OCI-LY7 (cell line): ENCODE measurements around the gene ANKMY1. TPM values are rescaled to one million over a fixed set of nuclear protein-coding genes. Genes with fewer than 3 reads are reported as not detected.

Experiments
- BruUV-seq: library from RNA; stranded (reverse); fragments of 400-500 nt; replicated peaks from 2 replicates; lab custom pipeline; 2021; lab: Mats Ljungman, UMichigan
- CTCF ChIA-PET: fragments of 300-600 bp; sonication (Branson Sonifier 250); formaldehyde crosslinking; loops from one replicate; lab custom pipeline; 2022; ENCODE audit warnings: antibody characterized with exemption; ENCODE audit not compliant: unreplicated experiment; lab: Charles Lee
- POLR2A ChIA-PET: fragments of 300-600 bp; sonication (Branson Sonifier 250); formaldehyde crosslinking; loops from one replicate; lab custom pipeline; 2022; ENCODE audit warnings: antibody characterized with exemption; lab: Charles Lee
- DNase-seq: peaks from one replicate; pipeline ENCODE4 v3.0.0-alpha.2; 2015; ENCODE audit warnings: low spot score
- H2AFZ ChIP-seq: fragments of 200-600 bp; sonication (generic), shearing (Covaris generic); 2 replicates; pipeline ENCODE4 v1.6.1; 2014; ENCODE audit warnings: mild to moderate bottlenecking, antibody characterized with exemption, low read length, moderate library complexity
- H3K27ac ChIP-seq: fragments of 200-600 bp; sonication (generic); 2 replicates; pipeline ENCODE4 v1.5.1; 2014; ENCODE audit warnings: mixed run types, low read depth, mild to moderate bottlenecking, moderate library complexity, low read length, inconsistent platforms; ENCODE audit not compliant: poor library complexity, severe bottlenecking
- H3K36me3 ChIP-seq: fragments of 200-600 bp; sonication (generic); 2 replicates; pipeline ENCODE4 v1.6.1; 2014; ENCODE audit warnings: mild to moderate bottlenecking, antibody characterized with exemption, low read length, moderate library complexity, mixed read lengths; ENCODE audit not compliant: insufficient read depth
- H3K4me1 ChIP-seq: fragments of 200-600 bp; sonication (generic); 2 replicates; pipeline ENCODE4 v1.5.1; 2014; ENCODE audit warnings: mild to moderate bottlenecking, low read length; ENCODE audit not compliant: insufficient read depth, poor library complexity, severe bottlenecking
- H3K4me2 ChIP-seq: fragments of 200-600 bp; sonication (generic); 2 replicates; pipeline ENCODE4 v1.6.1; 2014; ENCODE audit warnings: mild to moderate bottlenecking, low read length
- H3K4me3 ChIP-seq: fragments of 200-600 bp; sonication (generic); 2 replicates; pipeline ENCODE4 v1.5.1; 2014; ENCODE audit warnings: mild to moderate bottlenecking, low read depth, low read length; ENCODE audit not compliant: poor library complexity, severe bottlenecking
- H3K79me2 ChIP-seq: fragments of 200-600 bp; sonication (generic); 2 replicates; pipeline ENCODE4 v1.6.1; 2016; ENCODE audit warnings: low read depth, mild to moderate bottlenecking, low read length, moderate library complexity, mixed read lengths; ENCODE audit not compliant: insufficient read depth
- H3K9me2 ChIP-seq: fragments of 200-600 bp; sonication (generic); 2 replicates; pipeline ENCODE4 v1.6.1; 2016; ENCODE audit warnings: mild to moderate bottlenecking, low read length, mixed read lengths; ENCODE audit not compliant: insufficient read depth
- H3K9me3 ChIP-seq: fragments of 200-600 bp; sonication (generic); 2 replicates; pipeline ENCODE4 v1.6.1; 2014; ENCODE audit warnings: mild to moderate bottlenecking, mixed run types, low read length, mixed read lengths
- H4K20me1 ChIP-seq: fragments of 200-600 bp; sonication (generic); 2 replicates; pipeline ENCODE4 v1.6.1; 2014; ENCODE audit warnings: mild to moderate bottlenecking, antibody characterized with exemption, low read length, moderate library complexity, mixed read lengths; ENCODE audit not compliant: insufficient read depth
- CTCF ChIP-seq: fragments of 200-600 bp; sonication (generic); conservative IDR thresholded peaks from 2 replicates; pipeline ENCODE4 v1.5.1; 2014; ENCODE audit warnings: mild to moderate bottlenecking, antibody characterized with exemption, low read length, moderate library complexity, mixed read lengths
- EZH2phosphoT487 ChIP-seq: fragments of 200-600 bp; sonication (generic); IDR thresholded peaks from 2 replicates; pipeline ENCODE4 v1.6.1; 2018; ENCODE audit warnings: low read depth, borderline replicate concordance, mild to moderate bottlenecking, mixed run types, antibody characterized with exemption, low read length, moderate library complexity, mixed read lengths
- intact Hi-C: fragments of 100-400 bp; cut with micrococcal nuclease; formaldehyde crosslinking; loops from one replicate; pipeline ENCODE4 v1.10.0; 2022; ENCODE audit not compliant: unreplicated experiment
- total RNA-seq, 2 experiments: library from RNA; depleted of rRNA in 1 of 2; stranded (reverse); fragments of >200 nt in 1 of 2; shearing (Covaris generic) in 1 of 2; gene quantifications; 2 replicates each; pipeline ENCODE4 v1.2.3, GENCODE V29; 2014 to 2022

Gene ANKMY1
- total RNA-seq, 2 experiments from 2014 or later: 30.6 to 65.9 TPM

- H3K4me1 ChIP-seq: no peaks in the 10 kb centered on the region
- intact Hi-C loops: no loop called here
- no peak overlapping the region for H3K4me3 ChIP-seq
- H3K4me2 ChIP-seq: no peak overlapping the region
- peaks cover 32% of the 10 kb centered on the region for H3K9me3 ChIP-seq
- DNase-seq: no peak
- H3K27ac ChIP-seq: no peak overlapping the region
- H4K20me1 ChIP-seq: no peaks in the 10 kb centered on the region
- CTCF ChIA-PET: no interaction called here
- H3K79me2 ChIP-seq: no peaks in the 10 kb centered on the region
- H2AFZ ChIP-seq: no peak overlapping the region
- TF ChIP-seq CTCF (no peak), EZH2phosphoT487 (no peak)
- BruUV-seq: no TSS peak
- H3K36me3 ChIP-seq: peaks cover 58% of the 10 kb centered on the region
- no peaks in the 10 kb centered on the region for H3K9me2 ChIP-seq
- POLR2A ChIA-PET: no interaction called here
These were observed 36.8 kb downstream of the ANKMY1 start for GRCh38 chr2:240520974-240521350.

- peaks cover 52% of the 10 kb centered on the region for H3K36me3 ChIP-seq
- ChIA-PET POLR2A (no interaction called here), CTCF (interaction anchor here (0.6 kb wide), 1 partner anchor 131 kb away, joined by 3 read pairs; no protein-coding TSS in a partner anchor)
- H3K27ac ChIP-seq: no peak overlapping the region
- intact Hi-C loops: no loop called here
- no peak overlapping the region for H3K4me2 ChIP-seq
- BruUV-seq: no TSS peak
- no peak overlapping the region for H3K4me3 ChIP-seq
- peaks cover 25% of the 10 kb centered on the region for H3K9me3 ChIP-seq
- DNase-seq: no peak
- no peaks in the 10 kb centered on the region for H3K79me2 ChIP-seq
- H4K20me1 ChIP-seq: no peaks in the 10 kb centered on the region
- no peak overlapping the region for H2AFZ ChIP-seq
- H3K4me1 ChIP-seq: no peaks in the 10 kb centered on the region
- TF ChIP-seq CTCF (no peak), EZH2phosphoT487 (no peak)
- H3K9me2 ChIP-seq: no peaks in the 10 kb centered on the region
These were observed 37.4 kb downstream of the ANKMY1 start for GRCh38 chr2:240520130-240520973.
